Activated CD8-positive, alpha-beta memory T cell treated with anti-CD3 and anti-CD28 coated beads for 36 hours (primary cell): ENCODE measurements around the gene HNRNPC. TPM values are rescaled to one million over a fixed set of nuclear protein-coding genes. Genes with fewer than 3 reads are reported as not detected.

Experiments used
- CTCF ChIA-PET: fragments of 350-600 bp; sonication (Branson Sonifier 250); formaldehyde crosslinking; loops from one replicate; lab custom pipeline; 2021; ENCODE audit warnings: antibody characterized with exemption; lab: Charles Lee
- POLR2A ChIA-PET: fragments of 350-600 bp; sonication (Branson Sonifier 250); formaldehyde crosslinking; loops from one replicate; lab custom pipeline; 2021; ENCODE audit warnings: antibody characterized with exemption; lab: Charles Lee
- total RNA-seq, 2 experiments: library from RNA; stranded (reverse); gene quantifications; one replicate each; pipeline ENCODE4 v1.2.3, GENCODE V29; 2021

HNRNPC gene
- total RNA-seq, 2 experiments from 2014 or later, result 1,162 to 1,180 TPM

DNA sequence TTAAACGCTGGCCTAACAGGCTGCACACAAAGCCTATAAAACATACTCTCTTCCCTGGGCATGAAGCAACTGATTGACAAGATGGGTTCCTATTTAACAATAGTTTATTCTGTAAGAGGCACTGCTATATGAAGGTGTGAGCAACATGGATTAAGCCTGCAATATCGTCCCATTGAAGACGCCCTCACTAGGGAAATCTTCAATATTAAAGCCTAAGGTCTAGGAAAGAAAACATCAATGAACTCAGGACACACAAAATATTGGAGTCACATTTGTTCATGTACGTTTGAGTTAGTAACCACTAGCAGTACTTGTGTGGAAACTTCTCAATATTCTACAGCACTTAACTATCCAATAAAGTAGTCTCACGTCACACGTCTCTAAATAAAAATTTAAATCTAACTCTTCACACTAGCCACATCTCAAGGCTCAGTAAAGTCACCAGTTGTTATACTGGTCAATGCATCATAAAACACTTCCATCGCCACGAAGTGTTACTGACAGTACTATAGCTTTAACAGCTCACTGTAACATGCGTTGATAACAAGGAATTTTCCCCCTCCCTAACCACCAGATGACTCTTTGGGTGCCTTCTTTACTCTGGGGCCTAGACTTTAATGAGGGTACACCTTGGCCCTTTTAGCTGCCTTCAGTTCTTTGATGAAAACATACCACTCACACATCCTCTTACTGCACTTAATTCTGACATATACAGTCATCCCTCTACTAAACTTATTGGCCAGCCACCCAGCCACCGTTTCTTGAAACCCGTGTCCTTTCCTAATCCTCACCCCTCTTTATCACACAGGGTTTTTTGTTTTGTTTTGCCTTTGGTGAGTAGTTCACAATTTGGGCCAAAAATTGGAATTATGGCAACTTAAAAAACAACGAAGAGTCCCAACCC lies 63.3 kb downstream of the HNRNPC start:
- POLR2A ChIA-PET, result no interaction called here
- CTCF ChIA-PET, result no interaction called here

- ChIA-PET CTCF (no interaction called here), POLR2A (no interaction called here)
These were observed 64.1 kb downstream of the HNRNPC start for GRCh38 chr14:21205026-21205677.

DNA sequence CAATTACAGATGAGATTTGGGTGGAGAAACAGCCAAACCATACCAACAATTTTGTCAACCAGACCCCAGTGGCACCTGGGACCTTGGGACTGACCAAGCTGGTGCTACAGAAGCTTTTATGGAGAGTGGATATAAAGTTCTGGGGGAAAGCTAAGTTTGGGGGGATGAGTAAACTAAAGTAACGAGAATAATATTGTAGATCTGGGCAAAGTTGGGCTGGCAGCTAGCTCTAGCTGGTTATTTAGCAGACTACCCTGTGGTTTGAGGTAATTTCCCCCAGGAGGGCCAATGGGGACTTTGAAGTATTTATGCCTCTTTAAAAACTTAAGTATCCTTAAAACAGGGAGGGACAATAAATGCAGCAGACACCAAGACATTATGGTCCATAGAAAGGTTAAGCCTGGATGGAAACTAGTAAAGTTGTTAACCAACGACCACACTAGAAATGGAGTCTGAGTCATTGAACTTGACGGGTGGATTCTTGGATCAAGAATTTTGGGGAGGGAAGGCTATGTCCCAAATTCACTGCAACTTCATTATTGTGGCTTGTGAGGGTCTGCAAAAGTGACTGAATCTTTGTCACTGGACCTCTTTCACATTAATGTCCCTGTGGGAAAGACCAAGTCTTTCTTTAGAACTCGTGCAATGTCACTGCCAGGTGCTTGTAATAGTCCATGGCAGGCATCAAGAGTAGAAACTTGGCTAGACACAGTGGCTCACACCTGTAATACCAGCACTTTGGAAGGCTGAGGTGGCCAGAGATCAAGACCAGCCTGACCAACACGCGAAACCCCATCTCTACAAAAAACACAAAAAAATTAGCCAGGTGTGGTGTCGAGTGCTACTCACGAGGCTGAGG lies 64.8 kb downstream of the HNRNPC start:
- CTCF ChIA-PET, result interaction anchor here (1.1 kb wide), 1 partner anchor 15 kb away, joined by 3 read pairs; no protein-coding TSS in a partner anchor
- POLR2A ChIA-PET, result no interaction called here

DNA sequence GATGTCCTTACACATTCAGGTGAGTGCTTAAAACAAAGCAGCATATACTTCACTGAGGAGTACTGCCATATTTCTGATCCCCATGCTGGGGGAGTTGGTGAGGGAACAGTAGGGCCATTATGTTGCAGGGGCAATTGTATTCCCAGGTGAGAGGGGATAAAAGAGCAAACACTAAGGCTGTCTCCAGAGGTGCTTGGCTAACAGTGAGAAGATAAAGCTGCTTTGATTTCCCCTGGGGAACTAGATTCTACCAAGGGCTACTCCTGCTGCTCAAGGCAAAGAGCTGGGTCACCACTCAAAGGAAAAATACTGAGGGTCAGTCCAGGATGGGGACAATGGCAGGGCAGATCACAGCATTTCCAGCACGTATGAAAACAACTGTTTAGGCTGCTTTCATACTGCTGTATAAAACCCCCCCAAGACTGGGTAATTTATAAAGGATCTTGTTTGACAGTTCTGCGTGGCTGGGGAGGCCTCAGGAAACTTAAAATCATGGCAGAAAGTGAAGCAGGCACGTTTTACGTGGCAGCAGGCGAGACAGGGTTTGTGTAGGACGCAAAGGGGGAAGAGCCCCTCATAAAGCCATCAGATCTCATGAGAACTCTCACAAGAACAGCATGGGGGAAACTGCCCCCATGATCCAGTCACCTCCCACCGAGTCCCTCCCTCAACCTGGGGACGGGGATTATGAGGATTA lies 65.6 kb downstream of the HNRNPC start:
- POLR2A ChIA-PET, result no interaction called here
- CTCF ChIA-PET, result interaction anchor here (0.8 to 1.1 kb wide), 2 partner anchors 16 to 111 kb away, joined by 3 read pairs; no protein-coding TSS in a partner anchor

- CTCF ChIA-PET, result interaction anchor here (0.8 to 1.1 kb wide), 2 partner anchors 17 to 110 kb away, joined by 3 read pairs; no protein-coding TSS in a partner anchor
- POLR2A ChIA-PET, result no interaction called here
These were observed 66.5 kb downstream of the HNRNPC start for GRCh38 chr14:21202463-21203358.

DNA sequence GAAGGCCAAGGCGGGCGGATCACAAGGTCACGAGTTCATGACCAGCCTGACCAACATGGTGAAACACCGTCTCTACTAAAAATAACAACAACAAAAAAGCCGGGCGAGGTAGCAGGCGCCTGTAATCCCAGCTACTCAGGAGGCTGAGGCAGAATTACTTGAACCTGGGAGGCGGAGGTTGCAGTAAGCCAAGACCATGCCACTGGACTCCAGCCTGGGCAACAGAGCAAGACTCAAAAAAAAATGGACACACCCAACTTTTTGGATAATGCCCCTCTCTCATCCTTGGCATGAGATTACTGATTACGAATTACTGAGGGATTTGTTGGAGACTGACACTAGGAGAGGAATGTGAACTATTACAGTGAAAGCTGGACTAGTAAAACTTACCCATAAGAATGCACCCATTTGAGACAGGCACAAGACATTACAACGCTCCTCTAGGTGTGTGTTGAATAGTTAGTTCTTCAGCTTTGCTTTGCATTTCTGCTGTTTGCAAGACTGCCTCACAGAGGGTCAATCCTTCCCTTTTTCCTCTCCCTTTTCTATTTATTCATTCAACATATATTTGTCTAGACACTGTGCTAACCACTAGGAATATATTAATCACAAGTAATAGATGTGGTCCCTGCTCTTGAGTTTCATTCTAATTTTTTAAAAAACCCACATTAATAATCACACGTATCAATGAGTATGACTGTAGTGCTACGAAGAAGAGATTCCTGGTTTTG lies 67.3 kb downstream of the HNRNPC start:
- POLR2A ChIA-PET, result no interaction called here
- CTCF ChIA-PET, result no interaction called here

DNA sequence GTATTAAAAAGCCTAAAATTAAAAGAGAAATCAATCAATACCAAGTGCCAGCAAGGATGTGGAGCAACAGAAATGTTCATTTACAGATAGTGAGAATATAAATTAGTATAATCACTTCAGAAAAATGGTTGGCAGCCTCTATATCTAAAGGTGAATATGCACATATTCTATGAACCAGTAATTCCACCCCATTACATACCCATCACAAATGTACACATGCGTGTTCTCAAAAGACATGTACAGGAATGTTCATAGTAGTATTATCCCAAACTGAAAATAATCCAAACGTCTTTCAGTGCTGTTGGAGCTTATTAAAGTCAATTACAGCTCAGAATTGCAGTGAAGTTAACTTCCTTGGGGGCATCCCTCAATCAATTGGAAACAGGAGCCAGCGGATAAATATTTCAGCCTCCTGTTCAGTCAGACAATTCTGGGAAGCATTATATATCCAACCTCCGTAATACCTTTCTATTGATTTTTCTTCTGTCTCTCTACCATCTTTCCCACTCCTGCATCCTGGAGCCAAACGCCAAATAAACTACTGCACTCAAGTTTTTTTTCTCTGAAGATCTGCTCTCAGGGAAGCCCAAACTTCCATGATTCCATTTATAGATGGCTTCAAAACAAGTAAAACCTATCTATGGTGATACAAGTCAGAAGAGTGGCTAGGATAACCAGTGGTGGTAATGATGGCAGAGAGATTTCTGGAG lies 68.3 kb downstream of the HNRNPC start:
- ChIA-PET POLR2A (no interaction called here), CTCF (no interaction called here)

DNA sequence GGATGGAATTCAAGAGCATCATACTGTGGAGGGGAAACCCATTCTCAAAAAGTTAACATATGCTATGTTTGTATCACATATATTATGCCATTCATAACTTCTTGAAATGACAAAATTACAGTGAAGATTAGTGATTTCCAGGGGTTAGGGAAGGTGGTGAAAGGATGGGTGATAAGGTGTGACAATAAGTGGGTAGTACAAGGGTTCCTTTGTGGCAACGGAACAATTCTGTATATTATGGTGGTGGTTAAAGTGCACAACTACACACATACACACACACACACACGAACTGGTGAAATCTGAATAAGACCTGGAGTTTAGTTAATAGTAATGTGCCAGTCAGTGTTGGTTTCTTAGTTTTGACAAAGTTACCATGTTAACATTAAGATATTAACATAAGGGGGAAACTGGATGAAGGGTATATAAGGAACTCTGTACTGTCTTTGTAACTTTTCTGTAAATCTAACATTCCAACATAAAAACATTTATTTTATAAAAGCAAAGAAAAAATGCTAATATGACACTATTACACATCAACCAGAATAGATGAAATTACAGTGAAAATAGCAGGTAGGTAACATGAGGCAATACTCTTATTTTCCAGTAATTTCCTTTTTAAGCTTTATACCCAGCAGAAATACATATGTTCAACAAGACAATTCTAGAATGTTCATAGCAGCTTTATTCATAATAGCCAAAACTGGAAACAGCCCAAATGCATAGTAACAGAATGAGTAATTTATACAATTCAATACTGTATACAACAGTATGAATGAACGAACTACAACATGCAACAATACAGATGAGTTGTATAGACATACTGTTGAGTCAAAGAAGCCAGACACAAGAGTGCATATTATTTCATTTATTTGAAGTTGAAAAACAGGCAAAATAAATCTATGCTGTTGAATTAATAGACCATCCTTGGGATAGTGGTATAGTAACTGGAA lies 69.4 kb downstream of the HNRNPC start:
- ChIA-PET POLR2A (no interaction called here), CTCF (no interaction called here)

GRCh38 chr14:21197418-21198205 lies 71.6 kb downstream of the HNRNPC start:
- CTCF ChIA-PET, result no interaction called here

GRCh38 chr14:21194597-21194996 lies 74.6 kb downstream of the HNRNPC start:
- POLR2A ChIA-PET, result interaction anchor here (0.8 kb wide), 1 partner anchor 607 kb away, joined by 4 read pairs; no protein-coding TSS in a partner anchor
- CTCF ChIA-PET, result no interaction called here

More at GRCh38 chr14:21197418-21198205, 71.6 kb downstream of the HNRNPC start:
- POLR2A ChIA-PET, result no interaction called here

DNA sequence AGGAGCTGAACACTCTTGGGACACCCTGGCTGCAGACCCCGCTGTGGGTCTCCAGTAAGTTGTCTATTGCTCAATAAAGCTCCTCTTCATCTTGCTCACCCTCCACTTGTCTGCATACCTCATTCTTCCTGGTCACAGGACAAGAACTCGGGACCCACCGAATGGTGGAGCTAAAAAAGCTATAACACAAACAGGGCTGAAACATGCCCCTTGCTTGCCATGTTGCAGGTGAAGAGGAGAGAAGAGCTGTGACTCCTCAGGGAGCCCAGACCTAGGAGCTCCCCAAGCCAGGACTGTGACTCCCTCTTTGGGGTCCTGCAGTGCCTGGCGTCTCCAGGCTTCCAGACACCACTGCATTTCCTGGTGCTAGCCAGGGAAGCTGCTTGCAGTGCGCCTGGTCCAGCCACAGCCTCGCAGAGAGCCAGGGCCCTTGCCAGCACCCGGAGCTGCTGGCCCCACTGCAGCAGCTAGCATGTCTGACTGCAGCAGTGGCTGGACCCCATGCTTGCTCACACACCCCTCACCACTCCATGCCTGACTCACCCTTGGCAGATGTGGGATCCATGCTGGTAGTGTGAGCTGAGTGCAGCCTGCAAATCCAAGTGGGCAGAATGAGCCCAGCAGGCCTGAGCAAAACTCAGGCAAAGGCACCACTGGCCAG lies 76.2 kb downstream of the HNRNPC start:
- ChIA-PET CTCF (no interaction called here), POLR2A (no interaction called here)

DNA sequence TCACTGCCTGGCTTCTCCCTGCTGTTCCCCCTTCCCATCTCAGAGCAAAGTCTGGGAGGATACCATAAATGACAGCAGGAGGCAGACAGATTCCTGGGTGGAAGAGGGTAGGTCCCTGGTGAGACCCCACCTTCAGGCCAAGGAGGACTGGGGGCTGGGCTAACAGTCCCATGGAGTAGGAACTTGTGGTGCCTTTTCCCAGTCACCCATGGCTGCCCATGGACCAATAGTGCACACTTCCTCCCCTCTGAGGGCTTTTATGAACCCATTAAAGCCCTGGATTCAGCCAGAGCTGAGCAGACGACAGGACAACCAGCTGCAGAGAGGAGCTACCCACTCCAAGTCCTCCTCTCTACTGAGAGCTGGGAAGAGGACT lies 76.8 kb downstream of the HNRNPC start:
- ChIA-PET POLR2A (no interaction called here), CTCF (interaction anchor here (0.8 kb wide), 1 partner anchor 238 kb away, joined by 5 read pairs; no protein-coding TSS in a partner anchor)

- POLR2A ChIA-PET, result interaction anchor here (0.7 kb wide), 1 partner anchor 134 kb away, joined by 10 read pairs; no protein-coding TSS in a partner anchor
- CTCF ChIA-PET, result interaction anchor here (0.7 to 0.8 kb wide), 2 partner anchors 148 to 238 kb away, joined by 4 to 5 read pairs; no protein-coding TSS in a partner anchor
These were observed 77.3 kb downstream of the HNRNPC start for GRCh38 chr14:21191809-21192446.
